CD14-positive monocyte (primary cell): ENCODE results near the gene SLC35F4. TPM values are rescaled to one million over a fixed set of nuclear protein-coding genes. Genes with fewer than 3 reads are reported as not detected.

Experiments
- DNase-seq, 3 donors: peaks; one replicate each; pipeline ENCODE4 v3.0.0-alpha.2; 2011 to 2022
- H2AFZ ChIP-seq: 2 replicates; pipeline ENCODE4 v1.6.0; 2012; ENCODE audit warnings: mild to moderate bottlenecking, low read depth, low read length, inconsistent platforms; ENCODE audit not compliant: insufficient read depth, poor library complexity, severe bottlenecking
- H3K27ac ChIP-seq, 2 donors: 1 replicate in 1 of 2; 2 replicates in 1 of 2; pipeline ENCODE4 v1.5.1; 2012 to 2013; ENCODE audit warnings: low read length in 2 of 2, control low read depth in 1 of 2, inconsistent platforms in 1 of 2, low read depth in 1 of 2, mild to moderate bottlenecking in 1 of 2
- H3K27me3 ChIP-seq, 2 donors: one replicate each; pipeline versions ENCODE4 v1.6.0 to v1.6.1; 2011 to 2013; ENCODE audit warnings: low read length in 2 of 2; ENCODE audit not compliant: control insufficient read depth in 2 of 2, insufficient read depth in 2 of 2
- H3K36me3 ChIP-seq, 2 donors: replicated peaks in 1 of 2; 1 replicate in 1 of 2; 2 replicates in 1 of 2; pipeline versions ENCODE4 v1.5.1 to v1.6.1; 2012 to 2013; ENCODE audit warnings: low read length in 2 of 2, control low read depth in 1 of 2, inconsistent platforms in 1 of 2, mild to moderate bottlenecking in 1 of 2; ENCODE audit not compliant: insufficient read depth in 2 of 2, control insufficient read depth in 1 of 2
- H3K4me1 ChIP-seq, 2 donors: 1 replicate in 1 of 2; 2 replicates in 1 of 2; pipeline versions ENCODE4 v1.5.1 to v1.6.1; 2012 to 2013; ENCODE audit warnings: low read length in 2 of 2, control low read depth in 1 of 2, inconsistent platforms in 1 of 2, mild to moderate bottlenecking in 1 of 2, moderate library complexity in 1 of 2; ENCODE audit not compliant: insufficient read depth in 2 of 2, control insufficient read depth in 1 of 2
- H3K4me2 ChIP-seq: replicated peaks from 2 replicates; pipeline ENCODE3; 2012; ENCODE audit warnings: low read length, moderate library complexity, mild to moderate bottlenecking; ENCODE audit not compliant: poor library complexity, severe bottlenecking; ENCODE audit errors: extremely low read depth
- H3K4me3 ChIP-seq, 3 experiments: fragments of 200-600 bp in 1 of 3; sonication (generic) in 1 of 3; replicated peaks in 1 of 3; 1 replicate in 2 of 3; 2 replicates in 1 of 3; pipeline ENCODE4 v1.5.1; 2011 to 2013; ENCODE audit warnings: low read length in 3 of 3, mild to moderate bottlenecking in 3 of 3, control low read depth in 2 of 3, low read depth in 2 of 3, inconsistent platforms in 1 of 3, moderate library complexity in 1 of 3
- H3K79me2 ChIP-seq: 2 replicates; pipeline ENCODE4 v1.6.0; 2012; ENCODE audit warnings: mild to moderate bottlenecking, control low read depth, inconsistent platforms, low read length, moderate library complexity; ENCODE audit not compliant: insufficient read depth
- H3K9ac ChIP-seq: 2 replicates; pipeline ENCODE4 v1.6.0; 2017; ENCODE audit warnings: low read length, mild to moderate bottlenecking; ENCODE audit not compliant: insufficient read depth, poor library complexity, severe bottlenecking
- H3K9me3 ChIP-seq, 2 donors: replicated peaks in 1 of 2; 1 replicate in 1 of 2; 2 replicates in 1 of 2; pipeline versions ENCODE4 v1.5.1 to v1.6.1; 2012 to 2013; ENCODE audit warnings: low read length in 2 of 2, control low read depth in 1 of 2; ENCODE audit not compliant: control insufficient read depth in 1 of 2, insufficient read depth in 1 of 2
- H4K20me1 ChIP-seq: 2 replicates; pipeline ENCODE4 v1.6.0; 2012; ENCODE audit warnings: mild to moderate bottlenecking, low read length, control low read depth, moderate library complexity; ENCODE audit not compliant: insufficient read depth
- H3K27ac Mint-ChIP-seq, 7 donors: one replicate each; pipeline ENCODE4 v1.8.0; 2020; ENCODE audit warnings: mild to moderate bottlenecking in 7 of 7, mixed read lengths in 7 of 7, moderate library complexity in 6 of 7, inconsistent platforms in 2 of 7
- H3K27me3 Mint-ChIP-seq, 3 donors: one replicate each; pipeline ENCODE4 v1.8.0; 2021 to 2022; ENCODE audit warnings: low read depth in 3 of 3, mild to moderate bottlenecking in 3 of 3, mixed read lengths in 3 of 3, moderate library complexity in 3 of 3, inconsistent platforms in 1 of 3
- H3K36me3 Mint-ChIP-seq, 2 donors: one replicate each; pipeline ENCODE4 v1.8.0; 2020; ENCODE audit warnings: mixed read lengths in 2 of 2, inconsistent platforms in 1 of 2, mild to moderate bottlenecking in 1 of 2
- H3K4me1 Mint-ChIP-seq: one replicate; pipeline ENCODE4 v1.8.0; 2020; ENCODE audit warnings: mild to moderate bottlenecking, mixed read lengths
- H3K4me3 Mint-ChIP-seq, 2 donors: one replicate each; pipeline ENCODE4 v1.8.0; 2020; ENCODE audit warnings: mild to moderate bottlenecking in 2 of 2, mixed read lengths in 2 of 2, moderate library complexity in 1 of 2
- H3K9me3 Mint-ChIP-seq, 7 donors: one replicate each; pipeline ENCODE4 v1.8.0; 2020 to 2022; ENCODE audit warnings: mixed read lengths in 7 of 7, mild to moderate bottlenecking in 6 of 7, moderate library complexity in 6 of 7, inconsistent platforms in 2 of 7
- CTCF ChIP-seq: fragments of 200-600 bp; IDR thresholded peaks from one replicate; pipeline ENCODE4 v1.8.0; 2022; ENCODE audit warnings: antibody characterized with exemption, mild to moderate bottlenecking
- WGBS: methylation state at CpG from one replicate; pipeline ENCODE4 v1.1.5; 2013; ENCODE audit warnings: missing lambda C conversion rate; ENCODE audit not compliant: insufficient coverage; 5-methylcytosine and 5-hydroxymethylcytosine counted together
- intact Hi-C, 2 donors: fragments of 100-400 bp; cut with micrococcal nuclease; formaldehyde crosslinking; loops; one replicate each; pipeline versions ENCODE4 v1.15.0 to v1.15.1; 2023
- polyA plus RNA-seq, 3 donors: library from polyadenylated mRNA; depleted of rRNA in 1 of 3; unstranded in 2 of 3; stranded (reverse) in 1 of 3; fragments of 300-500 nt in 2 of 3; fragments of >200 nt in 1 of 3; fragmentation: Illumina TruSeq in 2 of 3; gene quantifications; 1 replicate in 2 of 3; 2 replicates in 1 of 3; pipeline ENCODE4 v1.2.3, GENCODE V29; 2012 to 2021

Gene SLC35F4
- polyA plus RNA-seq, 3 donors, result not detected

GRCh38 chr14:57870686-57871457 lies 5.0 kb upstream of the SLC35F4 start:
- no peak for TF ChIP-seq CTCF
- Mint-ChIP-seq H3K4me1 (no peaks in the 10 kb centered on the region), H3K36me3 (no peaks in the 10 kb centered on the region), H3K9me3 (peaks cover 0 to 2% (median 0%) of the 10 kb centered on the region in 7 donors), H3K27me3 (peaks cover 18 to 25% (median 21%) of the 10 kb centered on the region in 3 donors), H3K27ac (no peak overlapping the region), H3K4me3 (no peak overlapping the region)
- 38% methylated on average over 1 of the region's 3 CpGs for WGBS
- H3K27me3 ChIP-seq, result peaks cover 12 to 13% of the 10 kb centered on the region in 2 donors
- intact Hi-C loops, result no loop called here
- no peak overlapping the region for H2AFZ ChIP-seq
- H4K20me1 ChIP-seq, result no peaks in the 10 kb centered on the region
- H3K27ac ChIP-seq, result no peak overlapping the region
- H3K79me2 ChIP-seq, result no peaks in the 10 kb centered on the region
- no peaks in the 10 kb centered on the region for H3K4me1 ChIP-seq
- no peak for DNase-seq
- no peak overlapping the region for H3K9ac ChIP-seq
- no peak overlapping the region for H3K4me2 ChIP-seq
- no peak overlapping the region for H3K4me3 ChIP-seq
- H3K36me3 ChIP-seq, result no peaks in the 10 kb centered on the region
- no peaks in the 10 kb centered on the region for H3K9me3 ChIP-seq

DNA sequence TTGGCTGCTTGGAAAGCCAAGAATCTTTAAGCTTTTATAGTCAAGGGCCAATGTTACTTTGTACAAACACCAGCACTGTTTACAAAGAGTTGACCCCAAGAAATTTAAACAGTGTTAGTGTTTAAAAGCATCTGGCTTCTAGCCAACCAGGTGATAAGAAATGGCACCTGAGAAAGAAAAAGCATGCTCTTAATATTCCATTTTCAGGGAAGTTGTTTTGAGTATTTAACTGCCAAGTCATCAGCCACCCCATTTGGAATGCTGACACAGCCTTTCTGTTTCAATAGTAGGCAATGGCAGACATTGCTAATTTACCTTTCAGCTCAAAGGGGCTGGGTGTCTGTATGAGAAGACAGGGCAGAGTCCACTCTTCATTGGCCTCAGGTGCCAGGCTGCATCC lies 3.7 kb upstream of the SLC35F4 start:
- Mint-ChIP-seq H3K27ac (no peak overlapping the region), H3K4me1 (no peaks in the 10 kb centered on the region), H3K9me3 (peaks cover 0 to 3% (median 2%) of the 10 kb centered on the region in 7 donors), H3K27me3 (peaks cover 23 to 36% (median 30%) of the 10 kb centered on the region in 3 donors), H3K4me3 (no peak overlapping the region), H3K36me3 (no peaks in the 10 kb centered on the region)
- Histone ChIP-seq H3K4me2 (no peak overlapping the region), H3K4me1 (no peaks in the 10 kb centered on the region), H3K36me3 (no peaks in the 10 kb centered on the region), H3K4me3 (no peak overlapping the region), H3K9me3 (no peaks in the 10 kb centered on the region), H4K20me1 (no peaks in the 10 kb centered on the region), H3K9ac (no peak overlapping the region), H3K27me3 (peaks cover 17 to 22% of the 10 kb centered on the region in 2 donors), H3K27ac (no peak overlapping the region), H2AFZ (no peak overlapping the region), H3K79me2 (no peaks in the 10 kb centered on the region)
- DNase-seq, result no peak
- intact Hi-C loops, result no loop called here
- no peak for TF ChIP-seq CTCF
